Activated CD4-positive, CD25-positive, alpha-beta regulatory T cell treated with anti-CD3 and anti-CD28 coated beads, Interleukin-2, amount 50 U/mL, for 72 hours (primary cell): Measurements from ENCODE around the gene CA9.

Source experiments
- DNase-seq: peaks from one replicate; pipeline ENCODE4 v3.0.0; 2021

The CA9 gene

GRCh38 chr9:35696520-35697215 lies 22.9 kb downstream of the CA9 start:
- peak; percentile 67 for DNase-seq

- DNase-seq: no peak
Observed at GRCh38 chr9:35697486-35697885, 23.8 kb downstream of the CA9 start.

GRCh38 chr9:35698231-35698630 lies 24.5 kb downstream of the CA9 start:
- DNase-seq: no peak

GRCh38 chr9:35700031-35700430 lies 26.3 kb downstream of the CA9 start:
- no peak for DNase-seq

- no peak for DNase-seq
Observed at GRCh38 chr9:35700942-35701341, 27.2 kb downstream of the CA9 start.

GRCh38 chr9:35702696-35703095 lies 29.0 kb downstream of the CA9 start:
- DNase-seq: no peak

- no peak for DNase-seq
Observed at GRCh38 chr9:35703906-35704672, 30.4 kb downstream of the CA9 start.

- DNase-seq: no peak
Observed at GRCh38 chr9:35705372-35705771, 31.6 kb downstream of the CA9 start.

GRCh38 chr9:35705836-35706430 lies 32.2 kb downstream of the CA9 start:
- DNase-seq: no peak

- no peak for DNase-seq
Observed at GRCh38 chr9:35706951-35707350, 33.2 kb downstream of the CA9 start.

- no peak for DNase-seq
Observed at GRCh38 chr9:35708146-35708545, 34.4 kb downstream of the CA9 start.

- DNase-seq: no peak
Observed at GRCh38 chr9:35710818-35711500, 37.2 kb downstream of the CA9 start.

GRCh38 chr9:35711501-35712428 lies 38.0 kb downstream of the CA9 start:
- DNase-seq: no peak

GRCh38 chr9:35712762-35713400 lies 39.2 kb downstream of the CA9 start:
- no peak for DNase-seq

- DNase-seq: no peak
Observed at GRCh38 chr9:35713578-35713977, 39.9 kb downstream of the CA9 start.

GRCh38 chr9:35714123-35714522 lies 40.4 kb downstream of the CA9 start:
- DNase-seq: no peak

GRCh38 chr9:35714579-35715252 lies 41.0 kb downstream of the CA9 start:
- DNase-seq: no peak

GRCh38 chr9:35716230-35716629 lies 42.5 kb downstream of the CA9 start:
- DNase-seq: no peak

- no peak for DNase-seq
Observed at GRCh38 chr9:35717132-35717870, 43.6 kb downstream of the CA9 start.

- no peak for DNase-seq
Observed at GRCh38 chr9:35718721-35719511, 45.2 kb downstream of the CA9 start.
